ENCODE data around the gene ITIH1. TPM values are rescaled to one million over a fixed set of nuclear protein-coding genes. Genes with fewer than 3 reads are reported as not detected.

ITIH1 gene
- total RNA-seq, 1 experiment from 2014 or later = not detected

GRCh38 chr3:52781741-52782140, 4.3 kb downstream of the ITIH1 start:
- Histone ChIP-seq H3K4me3 (ENCODE audit: low read depth, low read length) (no peak overlapping the region), H3K36me3 (ENCODE audit: control insufficient read depth, insufficient read depth, low read length) (no peaks in the 10 kb centered on the region), H3K9me3 (no peaks in the 10 kb centered on the region), H3K4me1 (peaks cover 6% of the 10 kb centered on the region; the same call in 1 of the 2 replicates), H3K27me3 (replicated peaks; ENCODE audit: control insufficient read depth, insufficient read depth, low read length) (no peaks in the 10 kb centered on the region)
- Mint-ChIP-seq H3K27ac (ENCODE audit: unreplicated experiment) (no peak overlapping the region), H3K4me1 (ENCODE audit: low read depth, unreplicated experiment) (no peaks in the 10 kb centered on the region), H3K36me3 (ENCODE audit: insufficient read depth, unreplicated experiment) (no peaks in the 10 kb centered on the region), H3K4me3 (ENCODE audit: unreplicated experiment) (no peak overlapping the region), H3K27me3 (ENCODE audit: insufficient read depth, unreplicated experiment) (no peaks in the 10 kb centered on the region), H3K9me3 (ENCODE audit: unreplicated experiment) (no peaks in the 10 kb centered on the region)
- BruUV-seq (replicated peaks) = no TSS peak
- ChIA-PET POLR2A (no interaction called here), CTCF (no interaction called here)
- no peak for TF ChIP-seq CTCF (IDR thresholded peaks at IDR 0.05; ENCODE audit: insufficient read depth in 1 of 2, low read depth in 1 of 2, low read length in 1 of 2, severe bottlenecking in 1 of 2, unreplicated experiment in 1 of 2)
- DNase-seq = no peak
- intact Hi-C loops (cut with micrococcal nuclease; ENCODE audit: unreplicated experiment) = no loop called here

GRCh38 chr3:52782412-52783210, 5.2 kb downstream of the ITIH1 start:
- no peaks in the 10 kb centered on the region for H3K27me3 Mint-ChIP-seq (ENCODE audit: insufficient read depth, unreplicated experiment)
- DNase-seq = no peak
- intact Hi-C loops (cut with micrococcal nuclease; ENCODE audit: unreplicated experiment) = no loop called here
- no peaks in the 10 kb centered on the region for H3K36me3 Mint-ChIP-seq (ENCODE audit: insufficient read depth, unreplicated experiment)
- no peaks in the 10 kb centered on the region for H3K27me3 ChIP-seq (replicated peaks; ENCODE audit: control insufficient read depth, insufficient read depth, low read length)
- CTCF ChIA-PET = no interaction called here
- peaks cover under 1% of the 10 kb centered on the region; the same call in 1 of the 2 replicates for H3K4me1 ChIP-seq
- no peaks in the 10 kb centered on the region for H3K4me1 Mint-ChIP-seq (ENCODE audit: low read depth, unreplicated experiment)
- H3K4me3 Mint-ChIP-seq (ENCODE audit: unreplicated experiment) = no peak overlapping the region
- no peak overlapping the region for H3K4me3 ChIP-seq (ENCODE audit: low read depth, low read length)
- BruUV-seq (replicated peaks) = no TSS peak
- POLR2A ChIA-PET = no interaction called here
- no peak overlapping the region for H3K27ac Mint-ChIP-seq (ENCODE audit: unreplicated experiment)
- TF ChIP-seq CTCF (IDR thresholded peaks at IDR 0.05; ENCODE audit: insufficient read depth in 1 of 2, low read depth in 1 of 2, low read length in 1 of 2, severe bottlenecking in 1 of 2, unreplicated experiment in 1 of 2) = no peak
- H3K9me3 ChIP-seq = no peaks in the 10 kb centered on the region
- H3K9me3 Mint-ChIP-seq (ENCODE audit: unreplicated experiment) = no peaks in the 10 kb centered on the region
- no peaks in the 10 kb centered on the region for H3K36me3 ChIP-seq (ENCODE audit: control insufficient read depth, insufficient read depth, low read length)

GRCh38 chr3:52783211-52783555, 5.8 kb downstream of the ITIH1 start:
- POLR2A ChIA-PET = interaction anchor here (1.2 kb wide), 1 partner anchor 9 kb away, joined by 3 read pairs; no protein-coding TSS in a partner anchor

More at GRCh38 chr3:52783211-52783555, 5.8 kb downstream of the ITIH1 start:
- Mint-ChIP-seq H3K36me3 (ENCODE audit: insufficient read depth, unreplicated experiment) (no peaks in the 10 kb centered on the region), H3K9me3 (ENCODE audit: unreplicated experiment) (no peaks in the 10 kb centered on the region), H3K27me3 (ENCODE audit: insufficient read depth, unreplicated experiment) (no peaks in the 10 kb centered on the region), H3K4me3 (ENCODE audit: unreplicated experiment) (no peak overlapping the region), H3K27ac (ENCODE audit: unreplicated experiment) (no peak overlapping the region), H3K4me1 (ENCODE audit: low read depth, unreplicated experiment) (no peaks in the 10 kb centered on the region)
- no TSS peak for BruUV-seq (replicated peaks)
- CTCF ChIA-PET = interaction anchor here (0.8 kb wide), 1 partner anchor 16 kb away, joined by 3 read pairs; no protein-coding TSS in a partner anchor
- no peak for DNase-seq
- H3K9me3 ChIP-seq = no peaks in the 10 kb centered on the region
- H3K27me3 ChIP-seq (replicated peaks; ENCODE audit: control insufficient read depth, insufficient read depth, low read length) = no peaks in the 10 kb centered on the region
- no peak overlapping the region for H3K4me3 ChIP-seq (ENCODE audit: low read depth, low read length)
- intact Hi-C loops (cut with micrococcal nuclease; ENCODE audit: unreplicated experiment) = no loop called here
- H3K4me1 ChIP-seq = no peaks in the 10 kb centered on the region
- TF ChIP-seq CTCF (IDR thresholded peaks at IDR 0.05; ENCODE audit: insufficient read depth in 1 of 2, low read depth in 1 of 2, low read length in 1 of 2, severe bottlenecking in 1 of 2, unreplicated experiment in 1 of 2) = no peak
- no peaks in the 10 kb centered on the region for H3K36me3 ChIP-seq (ENCODE audit: control insufficient read depth, insufficient read depth, low read length)

Data from Caco-2 (cell line).